K562 (cell line): ENCODE measurements around the gene PTPRU. TPM values are rescaled to one million over a fixed set of nuclear protein-coding genes. Genes with fewer than 3 reads are reported as not detected.

Experiments used
- ATAC-seq: fragments of 200-7000 bp; cut with Tn5 transposase; 3 replicates; pipeline ENCODE4 v1.9.1; 2020; ENCODE audit warnings: moderate library complexity
- BruUV-seq: library from RNA; stranded (reverse); fragments of 400-500 nt; replicated peaks from 2 replicates; lab custom pipeline; 2021; lab: Mats Ljungman, UMichigan
- CTCF ChIA-PET: fragments of 300-600 bp; formaldehyde crosslinking; extraction: SDS; loops from one replicate; lab custom pipeline; 2021; ENCODE audit warnings: low intra/inter-chr PET ratio; lab: Yijun Ruan, JAX
- POLR2A ChIA-PET: fragments of 300-600, 350-650 bp; sonication (Branson Sonifier 250); formaldehyde crosslinking; extraction: SDS; loops from one replicate; lab custom pipeline; 2021; ENCODE audit warnings: antibody characterized with exemption, inconsistent platforms; lab: Yijun Ruan, JAX
- DNase-seq, 4 experiments: peaks; one replicate each; pipeline versions ENCODE4 v3.0.0 to v3.0.0-alpha.2; 2011 to 2018; ENCODE audit warnings: low spot score in 3 of 4, mixed read lengths in 3 of 4; ENCODE audit errors: extremely low read depth in 1 of 4
- FAIRE-seq: peaks from 2 replicates; lab custom pipeline; 2011; peaks lifted over from hg19 to GRCh38; lab: Jason Lieb, UNC
- H2AFZ ChIP-seq: 2 replicates; pipeline ENCODE4 v1.6.0; 2011; ENCODE audit warnings: low read depth, low read length, control low read depth, inconsistent platforms
- H3K27ac ChIP-seq: fragments of 200-600 bp; 3 replicates; pipeline ENCODE4 v1.8.0; 2011; ENCODE audit warnings: low read depth, mild to moderate bottlenecking, control low read depth, inconsistent platforms, low read length, moderate library complexity, mixed read lengths; ENCODE audit errors: extremely low read depth
- H3K27me3 ChIP-seq, 2 experiments: fragments of 300-600 bp in 1 of 2; 2 replicates in 1 of 2; 3 replicates in 1 of 2; pipeline versions ENCODE4 v1.6.0 to v1.8.0; 2011; ENCODE audit warnings: inconsistent platforms in 2 of 2, low read length in 2 of 2, mild to moderate bottlenecking in 1 of 2, mixed read lengths in 1 of 2, moderate library complexity in 1 of 2; ENCODE audit not compliant: control insufficient read depth in 2 of 2, insufficient read depth in 2 of 2
- H3K36me3 ChIP-seq: fragments of 300-600 bp; 3 replicates; pipeline ENCODE4 v1.8.0; 2011; ENCODE audit warnings: mild to moderate bottlenecking, low read length, inconsistent platforms; ENCODE audit not compliant: control insufficient read depth, insufficient read depth
- H3K4me1 ChIP-seq, 2 experiments: fragments of 200-600 bp in 1 of 2; replicated peaks in 1 of 2; 2 replicates in 1 of 2; 3 replicates in 1 of 2; pipeline versions ENCODE4 v1.5.1 to v1.8.0; 2011; ENCODE audit warnings: inconsistent platforms in 2 of 2, low read length in 2 of 2, mild to moderate bottlenecking in 1 of 2, mixed read lengths in 1 of 2, moderate library complexity in 1 of 2; ENCODE audit not compliant: control insufficient read depth in 2 of 2, insufficient read depth in 2 of 2
- H3K4me2 ChIP-seq: 2 replicates; pipeline ENCODE4 v1.6.1; 2011; ENCODE audit warnings: low read length, control low read depth, inconsistent platforms, mixed read lengths; ENCODE audit not compliant: insufficient read depth
- H3K4me3 ChIP-seq: fragments of 200-600 bp; sonication (generic), shearing (Covaris generic); 2 replicates; pipeline ENCODE4 v1.5.1; 2016; ENCODE audit warnings: control low read depth, inconsistent platforms
- H3K79me2 ChIP-seq: fragments of 200-600 bp; 3 replicates; pipeline ENCODE4 v1.8.0; 2011; ENCODE audit warnings: low read length, inconsistent platforms; ENCODE audit not compliant: control insufficient read depth, insufficient read depth
- H3K9ac ChIP-seq, 2 experiments: 2 replicates each; pipeline versions ENCODE4 v1.6.0 to v1.6.1; 2011; ENCODE audit warnings: low read depth in 2 of 2, low read length in 2 of 2, control low read depth in 1 of 2, inconsistent platforms in 1 of 2, mild to moderate bottlenecking in 1 of 2, mixed read lengths in 1 of 2; ENCODE audit not compliant: insufficient read depth in 1 of 2
- H3K9me1 ChIP-seq: one replicate; pipeline ENCODE4 v1.6.0; 2011; ENCODE audit warnings: inconsistent platforms, mild to moderate bottlenecking, low read length, moderate library complexity; ENCODE audit not compliant: control insufficient read depth, insufficient read depth
- H3K9me3 ChIP-seq: replicated peaks from 2 replicates; pipeline ENCODE4 v1.5.1; 2011; ENCODE audit warnings: low read depth, low read length, inconsistent platforms; ENCODE audit not compliant: control insufficient read depth, insufficient read depth
- H4K20me1 ChIP-seq: replicated peaks from 2 replicates; pipeline ENCODE4 v1.6.1; 2011; ENCODE audit warnings: low read length, inconsistent platforms, mixed read lengths; ENCODE audit not compliant: control insufficient read depth, insufficient read depth
- CHCHD3 ChIP-seq: fragments of 250-450 bp; sonication (Bioruptor Pico); IDR thresholded peaks from 2 replicates; pipeline ENCODE4 v2.1.2; 2022; ENCODE audit warnings: mild to moderate bottlenecking
- FOXM1 ChIP-seq, 2 experiments: fragments of 450-650 bp in 1 of 2; sonication (generic) in 1 of 2; formaldehyde crosslinking in 1 of 2; IDR thresholded peaks; 2 replicates each; pipeline versions ENCODE4 v1.6.1 to v1.9.0; 2017 to 2022; ENCODE audit warnings: low read depth in 2 of 2, mild to moderate bottlenecking in 2 of 2, missing genetic modification reagents in 1 of 2, moderate library complexity in 1 of 2
- KDM4B ChIP-seq, 2 experiments: fragments of 450-650 bp in 1 of 2; sonication (generic) in 1 of 2; IDR thresholded peaks; 2 replicates each; pipeline ENCODE4 v1.6.1; 2016 to 2017; ENCODE audit warnings: borderline replicate concordance in 2 of 2, antibody characterized with exemption in 1 of 2, low read depth in 1 of 2, mild to moderate bottlenecking in 1 of 2
- NFATC3 ChIP-seq: fragments of 450-650 bp; IDR thresholded peaks from 2 replicates; pipeline ENCODE4 v1.6.1; 2017; ENCODE audit warnings: mild to moderate bottlenecking
- ZNF12 ChIP-seq: sonication (generic); formaldehyde crosslinking; IDR thresholded peaks from 2 replicates; pipeline ENCODE4 v1.4.0; 2020; ENCODE audit warnings: mild to moderate bottlenecking, missing genetic modification reagents
- ZNF121 ChIP-seq: sonication (generic); formaldehyde crosslinking; conservative IDR thresholded peaks from 2 replicates; pipeline ENCODE4 v1.8.0; 2022; ENCODE audit warnings: missing genetic modification reagents
- WGBS: fragments of 100-300 bp; shearing (Covaris generic); methylation state at CpG from one replicate; pipeline ENCODE4 v1.1.6; 2016; ENCODE audit warnings: low coverage, mixed read lengths; ENCODE audit not compliant: insufficient coverage; ENCODE audit errors: missing lambda C conversion rate; 5-methylcytosine and 5-hydroxymethylcytosine counted together
- in situ Hi-C: fragments of 300-500 bp; cut with MboI; formaldehyde crosslinking; loops from 4 replicates; pipeline ENCODE4 v1.15.0; 2018; ENCODE audit warnings: inconsistent platforms, mixed read lengths
- intact Hi-C: fragments of 100-400 bp; cut with micrococcal nuclease; formaldehyde crosslinking; loops from 2 replicates; pipeline ENCODE4 v1.14.2; 2022
- polyA plus RNA-seq, 8 experiments: library from polyadenylated mRNA; depleted of rRNA in 4 of 8; stranded (reverse) in 5 of 8; unstranded in 3 of 8; fragments of >200 nt; fragmentation: Nextera tagmentation in 2 of 8; fragmentation: Illumina TruSeq in 1 of 8; extraction: Ambion mirVana in 2 of 8; extraction: Trizol in 1 of 8; gene quantifications; 2 replicates each; pipeline versions ENCODE4 v1.2.1 to v1.2.3, GENCODE V29; 2011 to 2014; ENCODE audit warnings: inconsistent platforms in 1 of 8, missing spikeins in 1 of 8
- total RNA-seq, 7 experiments: library from RNA; depleted of rRNA in 6 of 7; stranded (reverse); fragments of >200 nt in 6 of 7; fragmentation: Illumina TruSeq in 2 of 7; extraction: Trizol in 2 of 7; gene quantifications; 2 replicates each; pipeline versions ENCODE4 v1.2.1 to v1.2.3, GENCODE V29; 2011 to 2021; ENCODE audit warnings: low replicate concordance in 1 of 7
- TF ChIP-seq, protein P1 (sequence below): fragments of 450-650 bp; formaldehyde crosslinking; IDR thresholded peaks from 2 replicates; pipeline ENCODE4 v1.4.0; 2022; ENCODE audit warnings: mild to moderate bottlenecking, moderate library complexity
- TF ChIP-seq, protein P2 (sequence below): fragments of 450-650 bp; formaldehyde crosslinking; IDR thresholded peaks from 2 replicates; pipeline ENCODE4 v1.4.0; 2020; ENCODE audit warnings: mild to moderate bottlenecking
- TF ChIP-seq, protein P3 (sequence below): fragments of 450-650 bp; formaldehyde crosslinking; IDR thresholded peaks from 2 replicates; pipeline ENCODE4 v1.4.0; 2022; ENCODE audit warnings: missing genetic modification characterization

PTPRU gene
- total and polyA plus RNA-seq, 9 of the 15 experiments (the other 6 are each of a cell fraction or from before 2014, with no cell fraction given) = 0.01 to 2.9 (median 1.0) TPM

DNA sequence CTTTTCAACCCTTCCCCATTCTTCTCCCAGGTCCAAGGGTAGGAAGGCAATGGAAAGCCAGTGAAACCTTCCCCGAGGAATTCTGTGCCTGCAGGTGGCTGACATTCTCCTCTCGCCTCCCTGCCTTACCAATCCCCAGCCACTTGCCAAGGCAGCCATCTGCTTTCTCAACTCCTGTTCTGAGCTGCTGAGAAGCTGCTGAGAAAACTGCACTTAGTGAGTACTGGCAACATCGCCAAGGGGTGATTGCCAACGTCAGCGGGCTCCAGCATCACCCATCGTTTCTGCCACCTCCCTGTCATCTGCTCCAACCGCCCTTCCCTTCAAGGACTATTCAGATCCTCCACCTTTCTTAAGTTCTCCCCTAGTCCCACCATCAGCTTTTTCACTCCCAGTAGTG, 106.0 kb downstream of the PTPRU start:
- FAIRE-seq (no peak), ATAC-seq (no peak), DNase-seq (no peak)
- ChIA-PET POLR2A (interaction anchor here (0.5 to 0.9 kb wide), 2 partner anchors 18 to 369 kb away, joined by 3 to 6 read pairs; no protein-coding TSS in a partner anchor), CTCF (interaction anchor here (0.8 kb wide), 1 partner anchor 106 kb away, joined by 3 read pairs; no protein-coding TSS in a partner anchor)
- Histone ChIP-seq H3K9me1 (no peaks in the 10 kb centered on the region), H3K36me3 (no peaks in the 10 kb centered on the region), H3K4me2 (no peak overlapping the region), H3K9ac (no peak overlapping the region), H3K27me3 (peaks cover 14 to 29% of the 10 kb centered on the region in 2 experiments; a peak in 4 of 5 replicates), H2AFZ (no peak overlapping the region), H3K9me3 (no peaks in the 10 kb centered on the region), H3K79me2 (no peaks in the 10 kb centered on the region), H3K27ac (no peak overlapping the region), H3K4me1 (no peaks in the 10 kb centered on the region), H3K4me3 (no peak overlapping the region), H4K20me1 (no peaks in the 10 kb centered on the region; the same call in 1 of the 2 replicates)
- TF ChIP-seq CHCHD3 = no peak
- TF ChIP-seq, protein P1, sequence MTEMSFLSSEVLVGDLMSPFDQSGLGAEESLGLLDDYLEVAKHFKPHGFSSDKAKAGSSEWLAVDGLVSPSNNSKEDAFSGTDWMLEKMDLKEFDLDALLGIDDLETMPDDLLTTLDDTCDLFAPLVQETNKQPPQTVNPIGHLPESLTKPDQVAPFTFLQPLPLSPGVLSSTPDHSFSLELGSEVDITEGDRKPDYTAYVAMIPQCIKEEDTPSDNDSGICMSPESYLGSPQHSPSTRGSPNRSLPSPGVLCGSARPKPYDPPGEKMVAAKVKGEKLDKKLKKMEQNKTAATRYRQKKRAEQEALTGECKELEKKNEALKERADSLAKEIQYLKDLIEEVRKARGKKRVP (CRISPR knock-in tag) = no peak
- TF ChIP-seq FOXM1 (IDR thresholded peaks at IDR 0.05; ENCODE audit: low read depth) = no peak
- TF ChIP-seq FOXM1 (CRISPR knock-in tag; IDR thresholded peaks at IDR 0.05; ENCODE audit: low read depth) = no peak
- no peak for TF ChIP-seq NFATC3
- TF ChIP-seq KDM4B (IDR thresholded peaks at IDR 0.05; ENCODE audit: borderline replicate concordance in 2 of 2, low read depth in 1 of 2) = no peak
- TF ChIP-seq, protein P2, sequence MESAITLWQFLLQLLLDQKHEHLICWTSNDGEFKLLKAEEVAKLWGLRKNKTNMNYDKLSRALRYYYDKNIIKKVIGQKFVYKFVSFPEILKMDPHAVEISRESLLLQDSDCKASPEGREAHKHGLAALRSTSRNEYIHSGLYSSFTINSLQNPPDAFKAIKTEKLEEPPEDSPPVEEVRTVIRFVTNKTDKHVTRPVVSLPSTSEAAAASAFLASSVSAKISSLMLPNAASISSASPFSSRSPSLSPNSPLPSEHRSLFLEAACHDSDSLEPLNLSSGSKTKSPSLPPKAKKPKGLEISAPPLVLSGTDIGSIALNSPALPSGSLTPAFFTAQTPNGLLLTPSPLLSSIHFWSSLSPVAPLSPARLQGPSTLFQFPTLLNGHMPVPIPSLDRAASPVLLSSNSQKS (CRISPR knock-in tag) = no peak
- TF ChIP-seq, protein P3, sequence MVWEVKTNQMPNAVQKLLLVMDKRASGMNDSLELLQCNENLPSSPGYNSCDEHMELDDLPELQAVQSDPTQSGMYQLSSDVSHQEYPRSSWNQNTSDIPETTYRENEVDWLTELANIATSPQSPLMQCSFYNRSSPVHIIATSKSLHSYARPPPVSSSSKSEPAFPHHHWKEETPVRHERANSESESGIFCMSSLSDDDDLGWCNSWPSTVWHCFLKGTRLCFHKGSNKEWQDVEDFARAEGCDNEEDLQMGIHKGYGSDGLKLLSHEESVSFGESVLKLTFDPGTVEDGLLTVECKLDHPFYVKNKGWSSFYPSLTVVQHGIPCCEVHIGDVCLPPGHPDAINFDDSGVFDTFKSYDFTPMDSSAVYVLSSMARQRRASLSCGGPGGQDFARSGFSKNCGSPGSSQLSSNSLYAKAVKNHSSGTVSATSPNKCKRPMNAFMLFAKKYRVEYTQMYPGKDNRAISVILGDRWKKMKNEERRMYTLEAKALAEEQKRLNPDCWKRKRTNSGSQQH = no peak
- no peak for TF ChIP-seq ZNF121
- no peak for TF ChIP-seq ZNF12 (CRISPR knock-in tag)
- 0% methylated on average over 7 of the region's 7 CpGs for WGBS
- no TSS peak for BruUV-seq
- in situ Hi-C loops = no loop called here
- intact Hi-C loops = loop anchor here (5.0 kb wide), 1 partner anchor 70 kb away; no protein-coding TSS in a partner anchor
